H1 (cell line): Measurements from ENCODE around the gene CSF3R. TPM values are rescaled to one million over a fixed set of nuclear protein-coding genes. Genes with fewer than 3 reads are reported as not detected.

Experiments
- KDM4A ChIP-seq: IDR thresholded peaks from one replicate; pipeline ENCODE4 v1.7.1; 2012; ENCODE audit warnings: low read depth, mild to moderate bottlenecking, moderate library complexity, low read length, inconsistent platforms; ENCODE audit not compliant: severe bottlenecking
- KDM5A ChIP-seq: fragments of 200-600 bp; IDR thresholded peaks from 2 replicates; pipeline ENCODE4 v1.7.1; 2012; ENCODE audit warnings: mild to moderate bottlenecking, low read length, inconsistent platforms, mixed read lengths
- SIX5 ChIP-seq: IDR thresholded peaks from 2 replicates; pipeline ENCODE4 v1.6.1; 2011; ENCODE audit warnings: mild to moderate bottlenecking, low read depth, low read length
- TBP ChIP-seq: IDR thresholded peaks from 2 replicates; pipeline ENCODE4 v1.6.1; 2011; ENCODE audit warnings: low read depth, low read length, improper control_type of control experiment
- polyA plus RNA-seq, 7 experiments: library from polyadenylated mRNA; depleted of rRNA in 3 of 7; stranded (reverse) in 5 of 7; unstranded in 2 of 7; fragments of >200 nt in 5 of 7; fragments of 200-250 nt in 2 of 7; gene quantifications; 1 replicate in 5 of 7; 2 replicates in 1 of 7; 4 replicates in 1 of 7; pipeline versions ENCODE4 v1.2.1 to v1.2.3, GENCODE V29; 2011 to 2013; ENCODE audit warnings: missing spikeins in 2 of 7, mixed read lengths in 2 of 7
- total RNA-seq: library from RNA; stranded (reverse); fragmentation: NEBNext Ultra II Directional; extraction: Animal tissue kit (Norgen Biotek cat#: 25700); gene quantifications from 2 replicates; pipeline ENCODE4 v1.2.1, GENCODE V29; 2021
- TF ChIP-seq, protein P1 (sequence below): IDR thresholded peaks from 2 replicates; pipeline ENCODE4 v1.6.1; 2011; ENCODE audit warnings: low read depth, mild to moderate bottlenecking, low read length; ENCODE audit not compliant: insufficient read depth
- TF ChIP-seq, protein P2 (sequence below), 3 experiments: IDR thresholded peaks; 1 replicate in 2 of 3; 2 replicates in 1 of 3; pipeline versions ENCODE4 v1.5.1 to v1.6.1; 2011; ENCODE audit warnings: low read length in 3 of 3, mild to moderate bottlenecking in 3 of 3, inconsistent platforms in 2 of 3, low read depth in 1 of 3, moderate library complexity in 1 of 3; ENCODE audit not compliant: insufficient read depth in 1 of 3; ENCODE audit errors: control extremely low read depth in 1 of 3

The CSF3R gene
- total and polyA plus RNA-seq, 2 of the 8 experiments (the other 6 are each of a cell fraction or from before 2014, with no cell fraction given): not detected

- TF ChIP-seq, protein P1, sequence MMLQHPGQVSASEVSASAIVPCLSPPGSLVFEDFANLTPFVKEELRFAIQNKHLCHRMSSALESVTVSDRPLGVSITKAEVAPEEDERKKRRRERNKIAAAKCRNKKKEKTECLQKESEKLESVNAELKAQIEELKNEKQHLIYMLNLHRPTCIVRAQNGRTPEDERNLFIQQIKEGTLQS: no peak
- TF ChIP-seq, protein P2, sequence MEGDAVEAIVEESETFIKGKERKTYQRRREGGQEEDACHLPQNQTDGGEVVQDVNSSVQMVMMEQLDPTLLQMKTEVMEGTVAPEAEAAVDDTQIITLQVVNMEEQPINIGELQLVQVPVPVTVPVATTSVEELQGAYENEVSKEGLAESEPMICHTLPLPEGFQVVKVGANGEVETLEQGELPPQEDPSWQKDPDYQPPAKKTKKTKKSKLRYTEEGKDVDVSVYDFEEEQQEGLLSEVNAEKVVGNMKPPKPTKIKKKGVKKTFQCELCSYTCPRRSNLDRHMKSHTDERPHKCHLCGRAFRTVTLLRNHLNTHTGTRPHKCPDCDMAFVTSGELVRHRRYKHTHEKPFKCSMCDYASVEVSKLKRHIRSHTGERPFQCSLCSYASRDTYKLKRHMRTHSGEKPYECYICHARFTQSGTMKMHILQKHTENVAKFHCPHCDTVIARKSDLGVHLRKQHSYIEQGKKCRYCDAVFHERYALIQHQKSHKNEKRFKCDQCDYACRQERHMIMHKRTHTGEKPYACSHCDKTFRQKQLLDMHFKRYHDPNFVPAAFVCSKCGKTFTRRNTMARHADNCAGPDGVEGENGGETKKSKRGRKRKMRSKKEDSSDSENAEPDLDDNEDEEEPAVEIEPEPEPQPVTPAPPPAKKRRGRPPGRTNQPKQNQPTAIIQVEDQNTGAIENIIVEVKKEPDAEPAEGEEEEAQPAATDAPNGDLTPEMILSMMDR (IDR thresholded peaks at IDR 0.05; ENCODE audit: control extremely low read depth in 1 of 3, insufficient read depth in 1 of 3, low read depth in 1 of 3, low read length in 3 of 3): no peak
- TF ChIP-seq KDM4A (no peak), TBP (no peak), KDM5A (no peak), SIX5 (no peak)
- TF ChIP-seq, all 59 proteins: peak for 0
Measured at GRCh38 chr1:36446746-36447145, 36.0 kb downstream of the CSF3R start (continued).
